ENCODE measurements around the gene CEP152. TPM values are rescaled to one million over a fixed set of nuclear protein-coding genes. Genes with fewer than 3 reads are reported as not detected.

The CEP152 gene
- total RNA-seq, 1 experiment from 2014 or later = 6.4 TPM

DNA sequence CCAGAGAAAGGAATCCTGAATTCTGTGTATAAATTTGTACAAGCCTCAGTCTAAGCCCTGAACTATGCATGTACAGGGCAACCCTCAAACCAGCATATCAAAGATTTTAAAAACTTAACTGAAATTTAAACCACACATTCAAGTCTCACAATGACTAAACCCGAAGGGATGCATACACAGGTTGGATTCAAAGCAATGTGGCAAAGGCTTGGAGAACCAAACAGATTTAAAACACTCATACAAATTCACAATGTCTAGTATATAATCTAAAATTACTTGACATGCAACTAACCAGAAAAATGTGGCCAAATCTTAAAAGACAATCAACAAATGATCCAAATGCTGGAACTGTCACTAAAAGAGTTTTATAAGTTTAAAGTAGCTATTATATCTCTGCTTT lies 36.4 kb downstream of the CEP152 start:
- ChIA-PET POLR2A (interaction anchor here (0.7 to 1.4 kb wide), 3 partner anchors 16 to 105 kb away, joined by 4 read pairs; no protein-coding TSS in a partner anchor), CTCF (no interaction called here)
- no peak for DNase-seq (ENCODE audit: unreplicated experiment)
- TF ChIP-seq, protein P1, sequence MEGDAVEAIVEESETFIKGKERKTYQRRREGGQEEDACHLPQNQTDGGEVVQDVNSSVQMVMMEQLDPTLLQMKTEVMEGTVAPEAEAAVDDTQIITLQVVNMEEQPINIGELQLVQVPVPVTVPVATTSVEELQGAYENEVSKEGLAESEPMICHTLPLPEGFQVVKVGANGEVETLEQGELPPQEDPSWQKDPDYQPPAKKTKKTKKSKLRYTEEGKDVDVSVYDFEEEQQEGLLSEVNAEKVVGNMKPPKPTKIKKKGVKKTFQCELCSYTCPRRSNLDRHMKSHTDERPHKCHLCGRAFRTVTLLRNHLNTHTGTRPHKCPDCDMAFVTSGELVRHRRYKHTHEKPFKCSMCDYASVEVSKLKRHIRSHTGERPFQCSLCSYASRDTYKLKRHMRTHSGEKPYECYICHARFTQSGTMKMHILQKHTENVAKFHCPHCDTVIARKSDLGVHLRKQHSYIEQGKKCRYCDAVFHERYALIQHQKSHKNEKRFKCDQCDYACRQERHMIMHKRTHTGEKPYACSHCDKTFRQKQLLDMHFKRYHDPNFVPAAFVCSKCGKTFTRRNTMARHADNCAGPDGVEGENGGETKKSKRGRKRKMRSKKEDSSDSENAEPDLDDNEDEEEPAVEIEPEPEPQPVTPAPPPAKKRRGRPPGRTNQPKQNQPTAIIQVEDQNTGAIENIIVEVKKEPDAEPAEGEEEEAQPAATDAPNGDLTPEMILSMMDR (IDR thresholded peaks at IDR 0.05; ENCODE audit: unreplicated experiment) = no peak
- Mint-ChIP-seq H3K4me1 (ENCODE audit: insufficient read depth, unreplicated experiment) (no peaks in the 10 kb centered on the region), H3K9me3 (ENCODE audit: unreplicated experiment) (no peaks in the 10 kb centered on the region), H3K36me3 (ENCODE audit: insufficient read depth, unreplicated experiment) (peaks cover 12% of the 10 kb centered on the region), H3K27me3 (ENCODE audit: insufficient read depth, unreplicated experiment) (no peaks in the 10 kb centered on the region), H3K4me3 (ENCODE audit: unreplicated experiment) (no peak overlapping the region), H3K27ac (ENCODE audit: low read depth, unreplicated experiment) (no peak overlapping the region)
- BruUV-seq (replicated peaks) = no TSS peak
- intact Hi-C loops (cut with micrococcal nuclease) = no loop called here

DNA sequence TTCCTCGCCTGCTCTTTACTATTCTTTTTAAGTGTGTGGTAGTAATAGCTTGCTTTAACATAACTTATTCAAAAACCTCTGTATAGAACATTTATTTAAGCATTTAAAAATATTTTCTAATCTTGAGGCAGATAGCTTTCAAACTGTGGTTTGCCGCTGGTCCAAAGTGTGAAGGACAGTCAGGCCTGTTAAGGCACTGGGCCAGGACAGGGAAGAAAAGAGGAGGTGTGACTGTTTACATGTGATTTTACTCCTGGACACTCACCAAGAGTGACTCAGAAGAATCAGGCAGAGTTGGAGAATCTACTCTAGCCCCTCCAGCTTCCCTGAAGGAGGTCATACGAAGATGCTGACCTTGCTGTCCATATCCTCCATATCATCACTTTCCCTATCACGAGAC lies 44.7 kb downstream of the CEP152 start:
- TF ChIP-seq, protein P1 (IDR thresholded peaks at IDR 0.05; ENCODE audit: unreplicated experiment) = no peak
- no peaks in the 10 kb centered on the region for H3K27me3 Mint-ChIP-seq (ENCODE audit: insufficient read depth, unreplicated experiment)
- ChIA-PET POLR2A (interaction anchor here (0.9 kb wide), 1 partner anchor 15 kb away, joined by 3 read pairs; no protein-coding TSS in a partner anchor), CTCF (interaction anchor here (0.8 to 1.7 kb wide), 2 partner anchors 11 to 35 kb away, joined by 3 to 11 read pairs; no protein-coding TSS in a partner anchor)
- H3K4me3 Mint-ChIP-seq (ENCODE audit: unreplicated experiment) = no peak overlapping the region
- H3K36me3 Mint-ChIP-seq (ENCODE audit: insufficient read depth, unreplicated experiment) = peaks cover 59% of the 10 kb centered on the region
- peak overlapping the region; percentile 27 for H3K27ac Mint-ChIP-seq (ENCODE audit: low read depth, unreplicated experiment)
- intact Hi-C loops (cut with micrococcal nuclease) = no loop called here
- no peaks in the 10 kb centered on the region for H3K9me3 Mint-ChIP-seq (ENCODE audit: unreplicated experiment)
- DNase-seq (ENCODE audit: unreplicated experiment) = peak; percentile 56
- H3K4me1 Mint-ChIP-seq (ENCODE audit: insufficient read depth, unreplicated experiment) = no peaks in the 10 kb centered on the region
- no TSS peak for BruUV-seq (replicated peaks)

DNA sequence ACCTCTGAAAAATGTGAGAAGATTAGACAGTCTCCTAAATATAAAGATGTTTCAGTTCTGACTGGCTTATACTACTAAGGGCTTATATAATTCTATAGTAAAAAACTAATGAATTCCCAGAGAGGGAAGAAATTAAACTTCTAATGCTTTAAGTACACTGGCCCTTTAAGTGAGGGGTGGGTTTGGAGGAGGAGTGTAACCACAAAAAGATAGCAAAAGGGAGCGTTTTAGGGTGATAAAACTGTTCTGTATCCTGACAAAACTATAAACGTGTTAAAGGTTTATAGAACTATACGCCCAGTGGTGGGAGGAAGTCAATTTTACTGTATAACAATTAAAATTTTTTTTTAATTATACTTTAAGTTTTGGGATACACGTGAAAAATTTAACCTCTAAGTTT lies 45.8 kb downstream of the CEP152 start:
- POLR2A ChIA-PET = interaction anchor here (0.6 to 1.0 kb wide), 2 partner anchors 21 to 62 kb away, joined by 3 to 5 read pairs; no protein-coding TSS in a partner anchor
- no peak overlapping the region for H3K4me3 Mint-ChIP-seq (ENCODE audit: unreplicated experiment)
- H3K27me3 Mint-ChIP-seq (ENCODE audit: insufficient read depth, unreplicated experiment) = no peaks in the 10 kb centered on the region
- CTCF ChIA-PET = interaction anchor here (0.9 to 1.2 kb wide), 2 partner anchors 36 to 406 kb away, joined by 3 to 4 read pairs; no protein-coding TSS in a partner anchor
- H3K27ac Mint-ChIP-seq (ENCODE audit: low read depth, unreplicated experiment) = peak overlapping the region; percentile 70
- no peaks in the 10 kb centered on the region for H3K9me3 Mint-ChIP-seq (ENCODE audit: unreplicated experiment)
- DNase-seq (ENCODE audit: unreplicated experiment) = no peak
- BruUV-seq (replicated peaks) = no TSS peak
- peaks cover 5% of the 10 kb centered on the region for H3K4me1 Mint-ChIP-seq (ENCODE audit: insufficient read depth, unreplicated experiment)
- intact Hi-C loops (cut with micrococcal nuclease) = no loop called here
- TF ChIP-seq, protein P1 (IDR thresholded peaks at IDR 0.05; ENCODE audit: unreplicated experiment) = no peak
- peaks cover 60% of the 10 kb centered on the region for H3K36me3 Mint-ChIP-seq (ENCODE audit: insufficient read depth, unreplicated experiment)

DNA sequence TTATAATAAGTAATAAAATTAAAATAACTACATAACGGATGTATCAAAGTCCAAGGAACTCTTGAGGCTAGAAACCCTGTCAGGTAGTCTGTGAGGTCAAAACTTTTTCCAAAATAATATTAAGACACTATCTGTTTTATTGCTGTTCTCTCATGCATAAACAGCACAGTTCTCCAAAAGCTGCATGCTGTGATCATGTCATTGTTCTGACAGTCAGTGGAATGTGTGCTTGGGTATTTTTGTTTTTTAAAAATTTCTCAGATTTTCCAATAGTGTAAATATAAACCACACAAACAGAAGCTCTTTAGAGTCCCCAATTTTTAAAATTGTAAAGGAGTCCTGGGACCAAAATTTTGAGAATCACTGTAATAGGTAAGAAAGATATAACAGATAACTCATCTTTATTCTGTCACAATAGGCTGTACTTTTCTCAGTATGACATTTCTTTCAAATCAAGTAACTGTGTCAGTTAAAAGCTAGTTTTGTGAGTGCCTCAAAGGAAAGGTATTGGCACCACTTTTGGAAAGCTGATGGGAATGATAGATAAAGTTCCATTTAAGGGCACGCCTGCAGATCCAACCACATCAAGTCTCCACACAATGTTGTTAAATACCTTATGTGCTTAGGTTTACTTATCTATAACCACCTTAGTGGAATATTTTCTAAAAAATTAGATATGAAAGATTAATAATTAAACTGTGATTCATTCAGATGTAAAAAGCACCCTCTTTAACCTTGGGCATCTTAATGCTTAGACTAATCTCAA lies 49.3 kb downstream of the CEP152 start:
- ChIA-PET CTCF (interaction anchor here (0.6 kb wide), 1 partner anchor 212 kb away, joined by 3 read pairs; no protein-coding TSS in a partner anchor), POLR2A (interaction anchor here (0.6 to 1.7 kb wide), 5 partner anchors 11 to 190 kb away, joined by 3 to 6 read pairs (median 5); partner anchors contain the start of gene CEP152)
- no peak for DNase-seq (ENCODE audit: unreplicated experiment)
- TF ChIP-seq, protein P1 (IDR thresholded peaks at IDR 0.05; ENCODE audit: unreplicated experiment) = no peak
- BruUV-seq (replicated peaks) = no TSS peak
- Mint-ChIP-seq H3K36me3 (ENCODE audit: insufficient read depth, unreplicated experiment) (peaks cover 47% of the 10 kb centered on the region), H3K9me3 (ENCODE audit: unreplicated experiment) (no peaks in the 10 kb centered on the region), H3K4me3 (ENCODE audit: unreplicated experiment) (no peak overlapping the region), H3K27me3 (ENCODE audit: insufficient read depth, unreplicated experiment) (no peaks in the 10 kb centered on the region), H3K27ac (ENCODE audit: low read depth, unreplicated experiment) (no peak overlapping the region), H3K4me1 (ENCODE audit: insufficient read depth, unreplicated experiment) (peaks cover 10% of the 10 kb centered on the region)
- intact Hi-C loops (cut with micrococcal nuclease) = no loop called here

All from MCF 10A (cell line).